ENCODE results near the gene DCLK3.

Gene DCLK3

GRCh38 chr3:36763850-36764703, at the start of gene DCLK3:
Gene DCLK3, minus strand, starts transcription at chr3:36764553. Its CDS starts 290 bp downstream, at chr3:36764263.
- no peak for FAIRE-seq

GRCh38 chr3:36813305-36813704, 49.0 kb upstream of the DCLK3 start:
- no peak for FAIRE-seq

- no peak for FAIRE-seq
These were observed 47.9 kb upstream of the DCLK3 start for GRCh38 chr3:36812240-36812639.

- FAIRE-seq = no peak
These were observed 47.4 kb upstream of the DCLK3 start for GRCh38 chr3:36811768-36812167.

GRCh38 chr3:36804295-36805055, 40.1 kb upstream of the DCLK3 start:
- no peak for FAIRE-seq

- FAIRE-seq = no peak
These were observed 38.9 kb upstream of the DCLK3 start for GRCh38 chr3:36803091-36803791.

GRCh38 chr3:36800533-36801116, 36.3 kb upstream of the DCLK3 start:
- FAIRE-seq = no peak

- FAIRE-seq = no peak
These were observed 32.5 kb upstream of the DCLK3 start for GRCh38 chr3:36796881-36797280.

GRCh38 chr3:36796161-36796560, 31.8 kb upstream of the DCLK3 start:
- FAIRE-seq = no peak

GRCh38 chr3:36795622-36796021, 31.3 kb upstream of the DCLK3 start:
- no peak for FAIRE-seq

- FAIRE-seq = no peak
These were observed 28.0 kb upstream of the DCLK3 start for GRCh38 chr3:36792342-36792741.

GRCh38 chr3:36790765-36791164, 26.4 kb upstream of the DCLK3 start:
- FAIRE-seq = no peak

GRCh38 chr3:36786921-36787890, 22.9 kb upstream of the DCLK3 start:
- FAIRE-seq = no peak

GRCh38 chr3:36784138-36784635, 19.8 kb upstream of the DCLK3 start:
- FAIRE-seq = no peak

- FAIRE-seq = no peak
These were observed 13.3 kb upstream of the DCLK3 start for GRCh38 chr3:36777424-36778218.

- FAIRE-seq = no peak
These were observed 12.1 kb upstream of the DCLK3 start for GRCh38 chr3:36776436-36776835.

- no peak for FAIRE-seq
These were observed 9.7 kb upstream of the DCLK3 start for GRCh38 chr3:36774052-36774451.

GRCh38 chr3:36771931-36772330, 7.6 kb upstream of the DCLK3 start:
- FAIRE-seq = no peak

- FAIRE-seq = no peak
These were observed 5.6 kb upstream of the DCLK3 start for GRCh38 chr3:36769926-36770325.

- FAIRE-seq = no peak
These were observed 751 bp upstream of the DCLK3 start for GRCh38 chr3:36765104-36765503.

- no peak for FAIRE-seq
These were observed 318 bp upstream of the DCLK3 start for GRCh38 chr3:36764704-36765038.
